ENCODE data around the gene ZNF692.
"Not testable (repeated sequence)": the region's sequence is repeated elsewhere in the genome, so short reads cannot be mapped to it uniquely, and the experiment has no call there.

The ZNF692 gene

GRCh38 chr1:248808876-248809275, 50.0 kb downstream of the ZNF692 start:
- TF ChIP-seq CTCF (IDR thresholded peaks at IDR 0.05; ENCODE audit: control insufficient read depth, extremely low read depth, insufficient read depth), result no peak
- DNase-seq (ENCODE audit: low read depth), result no peak
- no peak overlapping the region for H3K4me3 ChIP-seq (ENCODE audit: low read depth, low read length)

DNA sequence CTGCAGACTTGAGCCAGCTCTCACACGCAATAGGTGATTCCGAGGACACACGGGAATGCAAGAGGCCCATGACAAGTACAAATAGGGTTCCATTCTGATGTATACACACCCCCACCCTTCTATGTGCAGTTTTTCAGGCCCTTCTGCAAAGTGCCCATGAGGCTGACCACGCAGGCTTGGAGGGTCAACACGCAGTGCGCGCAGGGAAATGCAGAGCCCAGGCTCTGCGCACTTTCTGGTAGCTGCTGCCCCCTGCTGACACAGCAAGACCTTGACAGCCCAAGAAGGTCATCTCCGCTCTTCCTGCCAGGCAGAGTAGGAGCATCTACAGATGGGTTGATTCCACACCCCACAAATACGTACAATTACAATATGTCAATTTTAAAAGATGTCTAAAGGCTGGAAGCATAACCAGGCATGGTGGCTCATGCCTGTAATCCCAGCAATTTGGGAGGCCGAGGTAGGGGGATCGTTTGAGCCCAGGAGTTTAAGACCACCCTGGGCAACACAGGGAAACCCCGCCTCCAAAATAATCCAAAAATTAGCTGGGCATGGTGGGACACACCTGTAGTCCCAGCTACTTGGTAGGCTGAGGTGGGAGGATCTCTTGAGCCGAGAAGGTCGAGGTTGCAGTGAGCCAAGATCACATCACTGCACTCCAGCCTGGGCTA, 51.7 kb downstream of the ZNF692 start:
- peak; percentile 10 for DNase-seq (ENCODE audit: low read depth)
- peak; percentile 98 for TF ChIP-seq CTCF (IDR thresholded peaks at IDR 0.05; ENCODE audit: control insufficient read depth, extremely low read depth, insufficient read depth)
- H3K4me3 ChIP-seq (ENCODE audit: low read depth, low read length), result no peak overlapping the region

- no peak for TF ChIP-seq CTCF (IDR thresholded peaks at IDR 0.05; ENCODE audit: control insufficient read depth, extremely low read depth, insufficient read depth)
- no peak for DNase-seq (ENCODE audit: low read depth)
- no peak overlapping the region for H3K4me3 ChIP-seq (ENCODE audit: low read depth, low read length)
These were observed 53.0 kb downstream of the ZNF692 start for GRCh38 chr1:248805876-248806275.

DNA sequence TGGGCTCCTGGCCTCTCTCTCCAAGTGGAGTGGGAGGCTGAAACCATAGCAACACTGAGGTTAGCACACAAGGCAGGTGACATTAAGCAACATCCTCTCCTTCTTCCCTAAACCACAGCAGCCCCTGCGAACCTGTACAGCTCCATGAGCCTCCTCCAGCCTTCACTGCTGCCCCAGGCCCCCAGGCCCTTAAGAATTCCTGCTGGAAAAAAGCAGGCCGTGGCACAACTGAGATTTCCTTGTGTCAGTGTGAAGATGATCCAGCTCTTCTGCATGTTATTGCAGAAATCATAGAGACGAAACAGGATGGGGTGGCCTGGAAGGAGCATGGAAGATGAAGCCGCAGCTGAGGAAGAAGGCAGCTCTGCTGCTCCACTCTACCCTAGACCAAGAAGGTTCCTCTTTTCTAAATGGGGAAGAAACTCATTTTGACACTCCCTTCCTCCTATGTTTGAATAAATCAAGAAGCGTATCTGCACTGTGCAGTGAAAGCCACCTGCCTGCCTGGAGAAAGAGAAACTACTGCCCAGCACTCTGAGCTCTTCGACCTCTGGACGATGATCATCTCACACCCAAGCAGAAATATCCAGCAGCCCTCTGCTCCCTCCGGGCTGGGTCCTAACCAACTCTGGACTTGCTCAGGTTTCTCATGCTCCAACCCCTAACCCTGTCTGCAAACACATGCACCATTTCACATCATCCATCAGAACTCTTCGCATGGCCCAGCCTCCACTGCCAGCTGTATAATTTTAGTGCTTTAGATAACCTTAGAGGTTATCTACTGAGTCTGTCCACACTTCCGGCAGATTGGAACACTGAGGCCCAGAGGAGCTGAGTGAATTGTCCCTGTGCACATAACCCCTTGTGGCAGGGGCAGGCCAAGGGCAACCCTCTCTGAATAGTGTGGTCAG, 53.9 kb downstream of the ZNF692 start:
- DNase-seq (ENCODE audit: low read depth), result no peak
- no peak for TF ChIP-seq CTCF (IDR thresholded peaks at IDR 0.05; ENCODE audit: control insufficient read depth, extremely low read depth, insufficient read depth)
- no peak overlapping the region for H3K4me3 ChIP-seq (ENCODE audit: low read depth, low read length)

DNA sequence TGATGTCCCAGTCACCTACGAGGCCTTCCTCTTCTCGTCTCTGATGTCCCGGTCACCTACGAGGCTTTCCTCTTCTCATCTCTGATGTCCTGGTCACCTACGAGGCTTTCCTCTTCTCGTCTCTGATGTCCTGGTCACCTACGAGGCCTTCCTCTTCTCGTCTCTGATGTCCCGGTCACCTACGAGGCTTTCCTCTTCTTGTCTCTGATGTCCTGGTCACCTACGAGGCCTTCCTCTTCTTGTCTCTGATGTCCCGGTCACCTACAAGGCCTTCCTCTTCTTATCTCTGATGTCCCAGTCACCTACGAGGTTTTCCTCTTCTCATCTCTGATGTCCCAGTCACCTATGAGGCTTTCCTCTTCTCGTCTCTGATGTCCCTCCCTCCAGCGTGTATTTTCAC, 55.4 kb downstream of the ZNF692 start:
- not testable (repeated sequence) for H3K4me3 ChIP-seq (ENCODE audit: low read depth, low read length); DNase-seq (ENCODE audit: low read depth)

GRCh38 chr1:248802454-248802853, 56.4 kb downstream of the ZNF692 start:
- no peak for TF ChIP-seq CTCF (IDR thresholded peaks at IDR 0.05; ENCODE audit: control insufficient read depth, extremely low read depth, insufficient read depth)
- peak; percentile 4 for DNase-seq (ENCODE audit: low read depth)
- H3K4me3 ChIP-seq (ENCODE audit: low read depth, low read length), result no peak overlapping the region

- TF ChIP-seq CTCF (IDR thresholded peaks at IDR 0.05; ENCODE audit: control insufficient read depth, extremely low read depth, insufficient read depth), result no peak
- no peak for DNase-seq (ENCODE audit: low read depth)
- no peak overlapping the region for H3K4me3 ChIP-seq (ENCODE audit: low read depth, low read length)
These were observed 58.4 kb downstream of the ZNF692 start for GRCh38 chr1:248800459-248800858.

Measured in LNCaP clone FGC (cell line).